ENCODE data around the gene CPED1. TPM values are rescaled to one million over a fixed set of nuclear protein-coding genes. Genes with fewer than 3 reads are reported as not detected.

Gene CPED1
- total RNA-seq, 1 donor from 2014 or later, result 33.8 TPM

- peaks cover 62% of the 10 kb centered on the region for H3K27me3 ChIP-seq (ENCODE audit: low read depth)
- H3K9me3 ChIP-seq (replicated peaks), result no peaks in the 10 kb centered on the region
- no peak overlapping the region for H3K27ac ChIP-seq (replicated peaks)
- intact Hi-C loops (cut with micrococcal nuclease), result no loop called here
- TF ChIP-seq, protein P1, sequence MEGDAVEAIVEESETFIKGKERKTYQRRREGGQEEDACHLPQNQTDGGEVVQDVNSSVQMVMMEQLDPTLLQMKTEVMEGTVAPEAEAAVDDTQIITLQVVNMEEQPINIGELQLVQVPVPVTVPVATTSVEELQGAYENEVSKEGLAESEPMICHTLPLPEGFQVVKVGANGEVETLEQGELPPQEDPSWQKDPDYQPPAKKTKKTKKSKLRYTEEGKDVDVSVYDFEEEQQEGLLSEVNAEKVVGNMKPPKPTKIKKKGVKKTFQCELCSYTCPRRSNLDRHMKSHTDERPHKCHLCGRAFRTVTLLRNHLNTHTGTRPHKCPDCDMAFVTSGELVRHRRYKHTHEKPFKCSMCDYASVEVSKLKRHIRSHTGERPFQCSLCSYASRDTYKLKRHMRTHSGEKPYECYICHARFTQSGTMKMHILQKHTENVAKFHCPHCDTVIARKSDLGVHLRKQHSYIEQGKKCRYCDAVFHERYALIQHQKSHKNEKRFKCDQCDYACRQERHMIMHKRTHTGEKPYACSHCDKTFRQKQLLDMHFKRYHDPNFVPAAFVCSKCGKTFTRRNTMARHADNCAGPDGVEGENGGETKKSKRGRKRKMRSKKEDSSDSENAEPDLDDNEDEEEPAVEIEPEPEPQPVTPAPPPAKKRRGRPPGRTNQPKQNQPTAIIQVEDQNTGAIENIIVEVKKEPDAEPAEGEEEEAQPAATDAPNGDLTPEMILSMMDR (IDR thresholded peaks at IDR 0.05; ENCODE audit: borderline replicate concordance), result no peak
- no peaks in the 10 kb centered on the region for H3K36me3 ChIP-seq
- H3K4me1 ChIP-seq, result peaks cover 14% of the 10 kb centered on the region
- DNase-seq, result no peak
- no peak overlapping the region for H3K4me3 ChIP-seq
Measured at GRCh38 chr7:121334376-121334775, 345.9 kb downstream of the CPED1 start.

GRCh38 chr7:121334875-121335648, 346.6 kb downstream of the CPED1 start:
- H3K27me3 ChIP-seq (ENCODE audit: low read depth), result peaks cover 56% of the 10 kb centered on the region
- intact Hi-C loops (cut with micrococcal nuclease), result no loop called here

DNA sequence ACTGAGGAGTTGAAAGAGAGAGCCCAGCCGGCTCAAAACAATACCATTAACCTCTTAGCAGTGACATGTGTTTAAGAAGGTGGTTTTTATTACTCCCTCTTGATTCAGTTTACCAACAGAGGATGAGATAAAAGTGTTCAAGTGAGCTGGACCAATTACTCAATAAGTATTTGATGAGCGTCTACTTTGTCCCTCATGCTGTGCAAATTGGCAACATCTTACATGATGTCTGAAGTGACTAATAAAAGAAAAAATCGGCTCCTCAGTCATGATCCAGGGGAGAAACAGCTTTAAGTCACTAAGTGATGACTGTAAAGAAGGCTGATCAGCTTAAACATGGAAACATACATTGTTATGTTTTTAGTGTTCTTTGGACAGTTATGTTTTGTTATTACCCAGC, 348.1 kb downstream of the CPED1 start:
- DNase-seq, result no peak
- peaks cover 40% of the 10 kb centered on the region for H3K27me3 ChIP-seq (ENCODE audit: low read depth)
- H3K4me3 ChIP-seq, result no peak overlapping the region
- no peaks in the 10 kb centered on the region for H3K36me3 ChIP-seq
- H3K4me1 ChIP-seq, result no peaks in the 10 kb centered on the region
- H3K9me3 ChIP-seq (replicated peaks), result no peaks in the 10 kb centered on the region
- intact Hi-C loops (cut with micrococcal nuclease), result no loop called here
- TF ChIP-seq, protein P1 (IDR thresholded peaks at IDR 0.05; ENCODE audit: borderline replicate concordance), result no peak
- no peak overlapping the region for H3K27ac ChIP-seq (replicated peaks)

More at GRCh38 chr7:121334875-121335648, 346.6 kb downstream of the CPED1 start:
- Histone ChIP-seq H3K4me1 (peaks cover 7% of the 10 kb centered on the region), H3K4me3 (no peak overlapping the region), H3K9me3 (replicated peaks) (no peaks in the 10 kb centered on the region), H3K36me3 (no peaks in the 10 kb centered on the region), H3K27ac (replicated peaks) (no peak overlapping the region)
- DNase-seq, result no peak
- TF ChIP-seq, protein P1 (IDR thresholded peaks at IDR 0.05; ENCODE audit: borderline replicate concordance), result no peak

DNA sequence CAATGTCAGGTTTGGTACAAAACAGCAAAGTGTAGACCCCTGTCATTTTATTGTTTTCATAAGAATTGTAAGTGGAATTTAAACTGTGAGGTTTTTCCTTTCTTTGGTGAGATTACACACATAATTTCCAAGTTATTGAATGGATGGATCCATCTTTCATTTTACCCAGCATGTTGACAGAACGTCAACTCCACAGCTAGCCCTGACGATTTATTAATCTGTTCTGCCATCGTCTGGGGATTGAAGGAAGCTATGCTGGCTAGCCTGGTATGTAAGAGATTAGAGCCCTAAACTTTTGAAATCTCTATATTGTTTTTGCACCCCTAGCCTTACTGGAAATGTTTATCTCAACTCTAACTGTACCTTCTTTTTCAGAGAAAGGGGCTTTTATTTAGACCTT, 348.9 kb downstream of the CPED1 start:
- intact Hi-C loops (cut with micrococcal nuclease), result no loop called here
- peaks cover 32% of the 10 kb centered on the region for H3K27me3 ChIP-seq (ENCODE audit: low read depth)
- H3K36me3 ChIP-seq, result no peaks in the 10 kb centered on the region
- TF ChIP-seq, protein P1 (IDR thresholded peaks at IDR 0.05; ENCODE audit: borderline replicate concordance), result peak; percentile 12
- H3K27ac ChIP-seq (replicated peaks), result no peak overlapping the region
- DNase-seq, result no peak
- no peaks in the 10 kb centered on the region for H3K9me3 ChIP-seq (replicated peaks)
- H3K4me3 ChIP-seq, result no peak overlapping the region
- no peaks in the 10 kb centered on the region for H3K4me1 ChIP-seq

DNA sequence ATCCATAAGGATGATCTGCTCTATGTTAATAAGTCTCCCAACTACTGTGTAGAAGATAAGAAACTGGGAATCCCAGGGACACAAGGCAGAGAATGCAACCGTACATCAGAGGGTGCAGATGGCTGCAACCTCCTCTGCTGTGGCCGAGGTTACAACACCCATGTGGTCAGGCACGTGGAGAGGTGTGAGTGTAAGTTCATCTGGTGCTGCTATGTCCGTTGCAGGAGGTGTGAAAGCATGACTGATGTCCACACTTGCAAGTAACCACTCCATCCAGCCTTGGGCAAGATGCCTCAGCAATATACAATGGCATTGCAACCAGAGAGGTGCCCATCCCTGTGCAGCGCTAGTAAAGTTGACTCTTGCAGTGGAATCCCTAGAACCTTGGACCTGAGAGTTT, 350.6 kb downstream of the CPED1 start:
- intact Hi-C loops (cut with micrococcal nuclease), result no loop called here
- Histone ChIP-seq H3K4me3 (no peak overlapping the region), H3K27me3 (ENCODE audit: low read depth) (peaks cover 15% of the 10 kb centered on the region), H3K36me3 (no peaks in the 10 kb centered on the region), H3K9me3 (replicated peaks) (no peaks in the 10 kb centered on the region), H3K4me1 (no peaks in the 10 kb centered on the region), H3K27ac (replicated peaks) (no peak overlapping the region)
- TF ChIP-seq, protein P1 (IDR thresholded peaks at IDR 0.05; ENCODE audit: borderline replicate concordance), result no peak
- DNase-seq, result no peak
